Measurements from ENCODE around the gene EXO1.

EXO1 gene

DNA sequence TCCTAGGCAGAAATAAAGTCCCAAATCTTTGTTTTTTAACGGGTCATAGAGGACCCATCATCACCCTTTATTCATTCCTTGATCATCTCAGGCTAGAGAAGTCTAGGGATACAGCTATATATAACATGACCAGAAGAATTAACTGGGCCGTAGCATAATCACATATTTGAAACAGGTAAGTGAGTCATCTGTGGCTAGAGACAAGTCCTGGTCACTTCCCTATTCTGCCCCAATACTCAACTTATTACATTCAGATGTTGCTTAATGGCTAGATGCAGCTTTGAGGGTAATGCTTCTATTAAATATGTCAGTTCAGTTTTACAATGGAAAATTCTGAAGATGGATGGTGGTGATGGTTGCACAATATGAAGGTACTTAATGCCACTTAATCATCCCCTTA is 47.0 kb downstream of the EXO1 start:
- no peak for DNase-seq

DNA sequence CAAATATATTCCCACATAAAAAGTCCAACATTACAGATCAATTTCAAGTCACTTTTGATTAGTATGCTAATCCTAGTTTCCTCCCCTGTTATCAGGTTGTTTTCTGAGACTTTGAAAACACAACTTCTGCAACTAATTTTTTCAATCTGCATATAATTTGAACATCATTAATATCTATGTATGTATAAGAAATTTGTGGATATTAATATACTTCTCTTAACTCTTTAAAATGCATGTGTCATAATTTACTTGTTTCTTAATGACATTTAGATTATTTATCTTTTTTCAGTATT is 48.6 kb downstream of the EXO1 start:
- DNase-seq, result no peak

DNA sequence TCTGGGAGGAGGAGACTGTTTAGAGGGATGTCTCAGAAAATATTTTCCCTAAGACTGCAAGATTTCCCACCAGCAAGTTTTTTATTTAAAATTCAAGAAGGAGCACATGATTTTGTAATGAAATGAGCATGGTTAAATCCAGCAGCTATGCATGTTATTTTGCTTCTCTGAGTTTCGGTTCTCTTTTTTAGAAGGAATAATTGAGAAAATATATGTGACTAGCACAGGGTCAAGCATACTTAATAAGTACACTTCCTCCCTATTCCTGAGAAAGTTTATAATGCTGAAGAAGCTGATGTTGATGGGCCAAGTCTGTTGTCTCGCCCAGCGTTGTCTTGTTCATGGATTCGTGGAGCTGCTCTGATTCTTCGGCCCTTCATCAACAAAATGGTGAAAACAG is 51.2 kb downstream of the EXO1 start:
- no peak for DNase-seq

DNA sequence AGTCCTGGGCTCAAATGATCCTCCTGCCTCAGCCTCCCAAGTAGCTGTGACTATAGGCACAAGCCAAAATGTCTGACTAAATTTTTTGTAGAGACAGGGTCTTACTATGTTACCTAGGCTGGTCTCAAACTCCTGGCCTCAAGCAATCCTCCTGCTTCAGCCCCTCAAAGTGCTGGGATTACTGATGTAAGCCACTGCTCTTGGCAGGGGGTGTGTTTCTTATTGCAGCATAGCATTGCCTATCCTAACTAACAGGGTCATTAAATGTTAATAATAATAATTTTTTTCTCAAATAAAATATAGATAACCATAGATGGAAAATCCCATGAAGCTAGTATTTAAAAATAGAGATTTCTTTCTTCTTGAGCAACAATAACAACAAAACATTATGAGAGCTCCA is 52.4 kb downstream of the EXO1 start:
- DNase-seq, result no peak

DNA sequence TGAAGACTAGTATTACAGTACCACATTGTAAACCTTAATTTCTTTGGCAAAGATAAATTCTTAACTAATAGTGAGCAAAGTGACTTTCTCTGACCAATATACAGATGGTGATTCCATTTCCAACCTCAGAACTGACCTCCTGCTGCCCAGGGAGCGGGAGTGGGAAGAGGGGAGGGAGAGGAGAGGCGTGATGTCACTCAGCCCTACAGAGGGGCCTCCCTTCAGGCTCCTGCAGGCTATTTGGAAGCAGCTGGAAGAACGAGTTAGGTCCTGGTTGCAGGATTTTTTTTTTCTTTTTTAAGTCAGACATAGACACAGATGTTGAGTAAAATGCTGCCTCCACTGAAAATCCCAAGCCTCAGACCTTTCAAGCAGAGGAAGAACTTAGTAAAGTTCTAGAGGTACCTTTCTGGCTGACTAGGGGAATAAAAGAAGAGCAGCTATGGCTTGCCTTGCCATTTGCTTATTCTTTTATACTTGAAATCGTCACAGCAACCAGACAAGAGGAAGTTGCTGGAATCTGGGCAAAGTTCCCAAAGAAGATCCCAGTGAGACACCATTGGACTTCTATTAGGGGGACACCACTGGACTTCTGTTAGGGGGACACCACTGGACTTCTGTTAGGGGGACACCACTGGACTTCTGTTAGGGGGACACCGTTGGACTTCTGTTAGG is 54.5 kb downstream of the EXO1 start:
- no peak for DNase-seq

DNA sequence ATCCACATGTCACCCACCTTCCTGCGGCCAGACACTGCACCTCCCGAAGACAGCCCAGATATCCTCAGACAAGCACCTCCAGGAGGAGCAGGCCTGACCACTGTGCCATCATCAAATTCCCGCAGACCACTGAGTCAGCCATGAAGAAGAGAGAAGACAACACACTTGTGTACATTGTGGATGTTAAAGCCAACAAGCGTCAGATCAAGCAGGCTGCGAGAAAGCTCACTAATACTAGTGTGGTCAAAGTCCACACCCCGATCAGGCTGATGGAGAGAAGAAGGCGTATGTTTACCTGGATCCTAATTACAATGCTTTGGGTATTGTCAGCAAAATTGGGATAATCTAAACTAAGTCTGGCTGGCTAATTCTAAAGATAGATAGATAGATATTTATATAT is 68.2 kb downstream of the EXO1 start:
- no peak for DNase-seq

DNA sequence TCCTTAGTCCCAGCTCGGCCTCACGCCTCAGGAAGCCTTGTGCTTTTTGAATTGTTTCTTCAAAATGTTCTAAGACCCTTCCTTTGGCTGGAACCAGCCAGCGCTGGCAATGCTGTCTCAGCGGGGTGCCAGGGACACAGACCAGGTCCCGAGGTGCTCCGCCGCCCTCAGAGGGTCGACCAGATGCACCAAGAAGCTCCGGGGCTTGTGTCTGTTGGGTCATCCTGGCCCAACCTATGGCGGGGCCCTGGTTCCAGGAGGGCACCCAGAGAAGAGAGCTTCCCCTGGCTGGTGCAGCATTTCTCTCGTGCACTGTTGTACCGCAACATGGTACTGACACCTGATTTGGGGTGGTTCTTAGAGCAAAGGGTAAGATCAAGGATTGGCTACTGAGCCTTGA is 69.5 kb downstream of the EXO1 start:
- no peak for DNase-seq

DNA sequence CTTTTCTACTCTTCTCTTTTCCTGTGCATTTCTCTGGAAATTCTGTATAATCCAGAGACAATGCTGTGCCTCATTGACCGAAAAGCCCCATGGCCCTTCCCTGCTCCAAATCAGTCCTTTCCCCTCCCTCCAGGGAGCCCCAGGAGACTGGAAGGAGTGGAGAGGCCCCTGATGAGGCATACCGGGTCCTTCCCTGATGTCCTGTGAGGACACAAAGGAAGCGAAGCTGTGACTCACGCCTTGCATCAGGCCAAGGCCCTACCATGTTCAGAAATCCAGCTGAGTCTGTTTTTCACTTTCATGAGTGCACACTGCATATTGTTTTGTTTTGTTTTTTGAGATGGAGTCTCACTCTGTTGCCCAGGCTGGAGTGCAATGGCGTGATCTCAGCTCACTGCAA is 70.9 kb downstream of the EXO1 start:
- no peak for DNase-seq

DNA sequence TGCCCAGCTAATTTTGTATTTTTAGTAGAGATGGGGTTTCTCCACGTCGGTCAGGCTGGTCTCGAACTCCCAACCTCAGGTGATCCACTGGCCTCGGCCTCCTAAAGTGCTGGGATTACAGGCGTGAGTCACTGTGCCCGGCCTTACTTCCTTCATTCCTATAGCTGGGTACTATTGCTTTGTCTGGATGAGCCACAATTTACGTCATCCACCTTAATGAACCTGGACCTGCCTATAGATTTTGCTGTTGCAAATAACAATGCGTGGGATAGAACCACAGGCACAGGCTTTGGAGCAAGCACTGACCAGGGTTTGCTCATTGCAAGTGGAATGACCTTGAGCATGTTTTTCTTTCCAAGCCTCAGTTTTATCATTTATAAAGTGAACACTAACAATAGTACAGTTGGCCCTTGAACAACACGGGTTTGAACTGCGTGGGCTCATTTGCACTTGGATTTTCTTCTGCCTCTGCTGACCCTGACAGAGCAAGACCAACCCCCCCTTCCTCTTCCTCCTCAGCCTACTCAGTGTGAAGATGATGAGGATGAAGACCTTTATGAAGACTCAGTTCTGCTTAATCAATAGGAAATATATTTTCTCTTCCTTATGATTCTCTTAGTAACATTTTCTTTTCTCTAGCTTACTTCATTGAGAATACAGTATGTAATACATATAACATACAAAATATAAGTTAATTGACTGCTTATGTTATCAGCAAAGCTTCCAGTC is 76.2 kb downstream of the EXO1 start:
- no peak for DNase-seq

DNA sequence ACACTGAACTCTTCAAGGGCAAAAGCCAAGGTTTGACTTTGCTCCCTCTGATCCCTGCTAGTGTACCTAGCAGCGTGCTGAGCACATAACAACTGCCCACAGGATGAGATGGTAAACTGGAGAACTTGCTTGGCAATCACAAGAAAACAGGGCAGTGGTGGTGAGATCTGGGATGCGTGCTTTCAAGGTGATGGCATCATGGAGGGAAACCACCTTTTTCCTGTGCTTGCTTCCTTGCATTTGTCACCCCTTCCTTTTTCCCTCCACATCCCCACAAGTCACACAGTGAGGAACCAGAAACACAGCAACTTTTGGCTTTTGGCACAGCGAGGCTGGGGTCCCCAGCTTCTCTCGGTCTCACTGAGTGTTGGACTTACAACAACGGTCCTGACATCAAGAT is 78.1 kb downstream of the EXO1 start:
- DNase-seq, result no peak

DNA sequence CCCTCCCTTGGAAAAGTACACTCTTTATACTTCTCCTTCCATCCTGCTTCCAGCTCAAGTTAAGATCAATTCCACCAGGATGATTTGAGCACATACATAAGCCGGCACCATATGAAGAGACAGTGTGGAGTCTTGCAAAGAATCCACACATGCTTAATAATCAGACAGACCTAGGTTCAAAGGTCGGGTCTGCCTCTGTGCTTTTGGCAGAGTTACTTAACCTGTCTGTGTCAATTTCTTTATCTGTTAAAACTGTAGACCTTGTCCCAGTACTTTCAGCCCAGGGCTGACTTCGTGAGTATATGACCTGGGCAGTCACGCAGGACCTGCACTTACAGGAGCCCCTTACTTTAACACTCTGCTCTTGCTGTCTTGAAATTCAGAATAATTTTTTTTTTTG is 79.3 kb downstream of the EXO1 start:
- no peak for DNase-seq

DNA sequence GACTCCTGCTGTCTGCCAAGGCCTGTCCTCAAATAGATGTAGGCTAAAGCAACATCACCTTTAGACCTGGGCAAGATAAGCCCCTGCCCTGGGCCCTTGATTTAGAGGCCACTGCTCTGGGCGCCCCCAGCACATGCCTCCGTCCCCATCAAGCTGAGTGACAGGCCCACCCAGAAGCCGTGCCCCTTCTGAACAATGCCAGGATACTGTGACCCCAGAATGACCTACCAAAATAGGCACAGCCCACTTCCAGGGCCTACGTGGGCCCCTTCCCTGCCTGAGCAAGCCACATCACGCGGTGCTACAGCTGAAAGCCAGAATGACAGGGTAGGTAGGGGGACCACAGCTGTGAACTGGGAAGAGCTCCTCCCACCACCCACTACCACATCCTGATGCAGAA is 84.8 kb downstream of the EXO1 start:
- no peak for DNase-seq

DNA sequence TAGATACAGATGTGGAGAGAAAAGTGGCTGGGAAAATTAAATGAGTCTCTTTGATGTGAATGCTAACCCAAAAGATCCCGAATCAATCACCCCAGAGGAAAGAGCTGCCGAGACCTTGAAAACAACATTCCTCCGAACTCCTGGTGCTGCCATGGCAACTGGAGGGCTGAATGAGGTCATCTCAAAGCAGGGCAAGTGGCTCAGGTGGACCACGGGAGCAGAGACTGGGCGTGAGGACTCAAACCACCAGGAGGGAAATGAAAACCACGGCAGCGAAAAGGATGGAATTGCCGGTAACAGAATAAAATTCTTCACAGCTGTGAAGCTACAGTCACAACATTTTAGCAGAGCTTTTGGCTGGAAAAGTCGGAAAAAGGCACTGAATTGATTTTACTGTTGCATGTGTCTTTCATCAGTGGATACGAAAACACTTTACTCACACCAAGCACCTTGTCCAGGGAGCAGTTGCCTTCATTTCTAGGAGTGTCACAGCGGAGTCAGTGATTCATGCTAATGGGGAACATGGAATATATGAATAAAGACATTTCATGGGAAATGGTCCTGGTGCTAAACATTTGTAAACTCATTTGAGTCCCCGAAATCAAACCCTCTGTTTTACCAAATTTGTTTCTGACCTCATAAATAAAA is 86.3 kb downstream of the EXO1 start:
- DNase-seq, result no peak

DNA sequence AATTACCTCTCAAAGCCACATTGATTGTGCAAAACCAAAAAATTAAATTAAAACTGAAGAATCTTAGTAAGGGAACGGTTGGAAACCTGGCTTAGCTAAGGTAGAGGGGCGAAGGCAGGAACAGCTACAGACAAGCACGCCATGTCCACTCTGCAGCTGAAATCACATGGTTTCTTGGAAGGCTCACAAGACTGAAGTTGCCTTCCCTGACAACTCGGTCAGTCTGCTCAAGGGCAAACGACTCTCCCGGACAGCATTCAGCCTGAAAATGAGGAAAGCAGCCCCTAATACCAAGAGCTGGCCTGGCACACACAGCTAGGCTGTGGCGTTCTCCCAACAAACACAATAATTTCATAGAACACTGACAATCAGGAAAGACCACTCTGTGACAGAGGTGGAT is 86.9 kb downstream of the EXO1 start:
- DNase-seq, result no peak

All from CD4-positive, alpha-beta T cell treated with Interleukin-1 beta for 1 hour (primary cell).